ENCODE results near the gene PRKN.
A peak's percentile ranks its signal among the peaks of the same experiment; 100 is the strongest.

The PRKN gene

DNA sequence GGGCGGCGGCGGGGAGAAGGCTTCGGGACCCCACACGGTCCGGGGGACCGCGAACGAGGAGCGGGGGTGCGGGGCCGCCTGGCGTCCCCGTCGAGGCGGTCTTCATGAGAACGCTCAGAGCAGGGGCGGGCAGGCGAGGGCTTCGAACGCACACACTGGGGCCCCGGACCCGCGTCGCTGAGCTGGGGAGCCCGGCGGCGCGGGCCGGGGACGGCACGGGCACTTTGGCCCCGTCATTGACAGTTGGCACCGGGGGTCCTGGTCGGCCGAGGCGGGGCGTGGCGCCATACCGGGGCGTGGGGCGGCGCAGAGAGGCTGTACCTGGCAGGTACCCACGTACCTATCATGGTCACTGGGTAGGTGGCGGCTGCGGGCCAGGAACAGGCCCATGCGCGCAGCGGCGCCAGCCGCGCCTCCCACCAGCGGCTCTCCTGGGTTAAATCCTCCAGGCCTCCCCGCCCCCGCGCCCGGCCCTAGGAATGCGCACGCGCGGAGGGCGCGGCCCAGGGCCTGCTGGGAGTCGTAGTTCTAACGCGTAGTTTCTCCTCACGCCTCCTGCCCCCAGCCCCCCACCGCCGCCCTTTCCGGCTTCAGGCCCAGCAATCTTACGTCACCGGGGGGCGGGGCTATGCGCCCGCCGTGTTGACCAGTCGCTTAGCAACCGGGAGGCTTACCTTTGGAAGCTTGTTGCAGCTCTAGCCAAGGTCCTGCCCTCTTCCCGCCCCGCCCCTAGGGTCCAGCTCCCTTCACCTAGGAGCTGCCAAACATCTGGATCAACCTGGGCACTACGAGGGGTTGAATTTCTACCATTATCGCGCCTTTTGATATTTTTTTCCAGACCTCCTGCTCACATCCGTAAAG is at the start of gene PRKN, which contains the start of gene PACRG:
TSS of gene PRKN (minus strand) at position 445 of the 861 bp plus-strand sequence.
TSS of gene PACRG (plus strand) at position 653 of the 861 bp plus-strand sequence.
- DNase-seq: peak; percentile 99

DNA sequence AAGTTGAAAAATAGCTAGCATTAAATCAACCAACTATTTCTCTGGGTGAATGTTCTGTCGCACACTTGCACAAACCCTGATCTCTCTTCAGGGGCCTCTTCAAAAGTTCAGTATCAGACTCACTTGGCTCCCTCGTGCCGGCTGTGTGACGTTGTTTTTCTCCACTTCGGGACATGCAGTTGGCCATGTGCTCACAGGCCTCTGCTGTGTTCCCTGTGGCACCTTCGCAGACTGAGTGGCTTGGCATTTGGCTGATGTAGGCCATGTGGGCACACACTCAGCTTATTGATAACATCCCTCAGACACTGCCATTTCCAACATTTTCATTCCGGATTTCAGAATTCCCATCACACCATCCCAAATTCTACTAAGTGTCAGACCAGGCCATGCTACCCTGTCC is 49.5 kb upstream of the PRKN start:
- DNase-seq: no peak

DNA sequence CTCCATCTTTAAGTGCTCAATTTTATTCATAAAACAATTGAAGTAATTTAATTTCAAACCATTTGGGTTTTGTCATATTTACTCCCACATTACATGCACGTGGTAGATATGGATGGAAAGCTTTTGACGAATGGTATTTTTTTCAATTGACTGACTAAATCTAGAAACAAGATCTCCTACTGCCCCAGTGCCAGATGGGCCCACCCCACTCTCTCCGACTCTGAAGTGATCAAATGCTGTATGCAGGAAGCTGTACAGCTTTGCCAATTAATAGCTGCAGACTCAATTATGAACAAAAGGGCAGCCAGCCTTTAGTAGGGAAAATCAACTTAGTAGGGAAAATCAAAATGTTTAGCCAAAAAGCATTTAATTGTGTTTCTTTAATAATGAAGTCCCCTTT is 46.4 kb upstream of the PRKN start:
- DNase-seq: no peak

DNA sequence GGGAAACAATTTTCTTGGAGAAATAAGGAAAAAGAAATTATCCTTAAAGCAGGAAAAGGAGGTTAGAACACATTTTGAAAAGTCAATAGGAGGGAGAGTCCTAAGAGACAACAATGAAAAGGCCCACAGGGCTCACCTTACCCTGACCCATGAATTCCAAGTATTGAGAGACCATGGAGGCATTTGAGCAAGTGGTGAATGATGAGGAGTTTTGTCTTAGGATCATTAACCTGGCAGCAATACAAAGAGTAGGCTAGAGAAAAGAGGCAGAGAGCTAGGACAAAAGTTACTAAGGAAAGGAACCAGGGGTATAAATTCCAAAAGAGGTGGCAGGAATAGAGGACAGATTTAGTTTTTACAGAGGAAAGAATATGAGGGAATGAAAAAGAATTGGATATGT is 44.9 kb upstream of the PRKN start:
- no peak for DNase-seq

DNA sequence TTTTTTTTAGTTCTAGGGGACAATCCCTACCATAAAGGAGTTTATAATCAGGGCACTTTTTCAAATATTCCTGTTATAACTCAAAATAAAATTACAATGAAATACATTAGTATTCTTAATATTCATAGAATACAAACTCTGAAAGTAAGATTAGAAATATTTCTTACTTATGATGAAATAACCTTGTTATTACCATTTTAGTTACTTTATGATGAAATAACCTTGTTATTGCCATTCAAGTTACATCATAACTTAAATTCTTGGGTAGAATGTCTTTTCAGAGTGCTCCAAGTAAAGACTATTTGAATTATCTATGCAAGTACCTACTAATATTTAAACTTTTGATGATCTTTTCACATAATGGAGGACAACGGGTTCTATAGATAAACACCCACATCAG is 43.4 kb upstream of the PRKN start:
- no peak for DNase-seq

DNA sequence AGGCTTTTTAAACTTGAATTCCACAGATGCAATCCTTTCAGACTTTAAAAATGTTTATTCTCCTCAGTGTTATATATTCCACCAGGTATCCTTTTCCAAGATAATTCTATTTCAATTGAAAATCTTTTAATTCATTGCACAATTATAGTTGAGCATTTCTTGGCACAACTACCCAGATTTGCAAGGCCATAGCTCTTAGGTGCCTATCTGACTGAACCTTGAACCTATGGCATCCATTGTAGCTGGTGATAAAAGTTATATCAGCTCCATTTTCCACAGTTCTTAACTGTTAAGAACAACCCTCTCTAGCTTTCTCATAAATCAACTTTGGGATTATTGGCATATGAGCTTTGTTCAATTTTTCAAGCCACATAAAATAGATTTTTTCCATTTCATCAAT is 42.6 kb upstream of the PRKN start:
- no peak for DNase-seq

DNA sequence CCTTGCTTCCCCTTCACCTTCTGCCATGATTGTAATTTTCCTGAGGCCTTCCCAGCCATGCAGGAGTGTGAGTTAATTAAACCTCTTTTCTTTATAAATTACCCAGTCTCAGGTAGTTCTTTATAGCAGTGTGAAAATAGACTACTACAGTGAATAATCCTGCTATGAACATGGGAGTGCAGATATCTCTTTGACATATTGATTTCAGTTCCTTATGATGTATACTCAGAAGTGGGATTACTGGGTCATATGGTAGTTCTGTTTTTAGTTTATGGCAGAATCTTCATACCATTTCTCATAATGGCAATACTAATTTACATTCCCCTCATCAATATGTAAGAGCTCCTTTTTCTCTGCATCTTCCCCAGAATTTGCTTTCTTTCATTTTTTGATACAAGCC is 26.2 kb upstream of the PRKN start:
- DNase-seq: no peak

DNA sequence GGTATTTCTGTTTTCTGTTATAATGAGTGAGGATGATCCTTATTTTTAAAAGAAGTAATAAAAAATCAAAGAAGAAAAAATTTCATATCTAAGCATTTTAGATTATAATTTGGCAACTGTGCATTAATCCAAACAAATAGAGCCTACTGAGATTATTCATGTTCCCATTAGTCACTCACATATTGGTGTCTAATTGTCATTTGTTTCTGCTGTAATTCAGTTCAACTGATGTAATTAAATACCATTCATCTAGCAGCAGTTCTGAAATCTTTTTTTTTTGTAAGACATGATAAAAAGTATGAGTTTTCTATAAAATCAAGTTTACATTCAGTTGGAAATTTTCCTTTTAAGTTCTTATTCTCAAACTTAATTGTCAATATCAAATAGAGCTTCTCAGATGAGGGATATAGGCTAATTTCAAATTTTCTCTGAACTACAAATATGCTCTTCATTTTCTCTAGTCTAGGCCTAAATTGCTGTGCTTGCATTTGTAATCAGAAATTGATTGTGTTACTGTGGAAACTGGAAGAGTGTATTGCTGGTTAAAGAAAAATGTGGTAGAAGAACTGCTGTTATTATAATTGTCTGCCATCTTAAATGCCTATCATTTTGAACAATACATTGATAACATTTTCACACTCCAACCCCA is 23.8 kb upstream of the PRKN start:
- no peak for DNase-seq

DNA sequence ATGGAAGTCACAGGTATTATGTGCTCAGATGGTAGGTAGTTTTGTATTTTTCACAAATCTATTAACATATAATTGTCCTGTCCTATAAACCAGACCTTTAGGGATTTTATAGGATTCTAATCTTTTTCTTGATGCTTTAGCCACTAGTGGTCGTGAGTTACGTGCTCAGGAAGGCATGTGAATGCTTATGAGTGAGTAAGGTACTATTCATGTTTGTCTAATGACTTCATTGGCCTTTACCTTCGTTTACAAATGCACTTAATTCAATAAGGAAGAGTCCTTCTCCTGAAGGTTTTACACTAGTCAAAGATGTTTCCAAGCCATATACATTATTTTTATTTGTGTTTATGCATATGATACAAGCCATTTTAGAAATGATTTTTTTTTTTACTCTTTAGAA is 23.2 kb upstream of the PRKN start:
- no peak for DNase-seq

DNA sequence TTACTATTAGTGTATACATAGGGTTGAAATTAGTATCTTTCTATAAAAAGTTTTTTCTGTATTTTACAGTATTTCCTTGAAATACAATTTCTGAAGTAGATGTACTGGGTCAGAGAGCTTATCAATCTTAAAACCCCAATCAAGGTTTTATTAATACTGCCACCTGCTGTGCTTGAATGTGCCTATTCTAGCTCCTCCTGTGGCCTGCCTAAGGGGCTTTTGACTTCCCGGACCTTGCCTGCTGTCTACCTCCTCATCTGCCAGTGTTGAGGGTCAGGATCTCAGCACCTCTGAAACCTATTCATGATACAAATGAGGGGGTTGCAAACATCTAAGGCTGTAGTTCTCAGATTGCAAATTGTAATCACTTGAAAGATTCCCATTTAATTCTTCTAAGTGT is 9.4 kb upstream of the PRKN start:
- no peak for DNase-seq

DNA sequence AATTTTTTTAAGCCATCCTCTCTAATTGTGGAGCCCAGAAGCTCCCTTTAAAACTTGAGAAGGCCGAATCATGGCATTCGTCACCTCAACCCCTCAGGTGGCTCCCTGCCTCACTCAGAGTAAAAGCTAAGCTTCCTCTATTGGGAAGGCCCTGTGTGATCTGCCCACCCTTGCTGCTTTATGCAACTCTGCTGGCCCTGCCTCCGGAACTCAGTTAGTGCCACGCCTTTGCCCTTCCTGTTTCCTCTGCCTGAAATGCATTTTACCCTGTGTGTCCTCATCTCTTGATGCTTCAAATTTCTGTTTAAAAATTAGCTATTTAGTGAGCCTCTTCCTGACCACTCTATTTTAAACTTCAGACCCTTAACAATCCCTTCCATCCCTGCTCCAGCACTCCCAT is 5.9 kb upstream of the PRKN start:
- DNase-seq: no peak

DNA sequence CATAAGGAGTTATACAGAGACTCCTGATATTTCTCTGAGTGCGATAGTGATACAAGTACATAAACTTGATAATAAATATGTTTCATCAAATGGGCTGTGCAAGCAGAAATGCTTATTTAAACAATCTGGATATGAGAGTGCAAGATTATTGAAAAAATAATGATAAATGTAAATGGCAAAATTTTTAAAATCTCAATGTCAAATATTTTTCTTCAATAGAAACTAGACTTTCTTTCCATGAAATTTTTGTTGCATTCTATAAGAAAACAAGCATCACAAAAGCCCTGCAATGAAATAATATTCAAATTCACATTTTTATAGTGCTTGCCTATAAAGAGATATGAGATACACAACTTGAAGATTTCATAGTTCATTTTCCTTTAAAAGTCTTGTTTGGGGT is 2.9 kb upstream of the PRKN start:
- DNase-seq: no peak

DNA sequence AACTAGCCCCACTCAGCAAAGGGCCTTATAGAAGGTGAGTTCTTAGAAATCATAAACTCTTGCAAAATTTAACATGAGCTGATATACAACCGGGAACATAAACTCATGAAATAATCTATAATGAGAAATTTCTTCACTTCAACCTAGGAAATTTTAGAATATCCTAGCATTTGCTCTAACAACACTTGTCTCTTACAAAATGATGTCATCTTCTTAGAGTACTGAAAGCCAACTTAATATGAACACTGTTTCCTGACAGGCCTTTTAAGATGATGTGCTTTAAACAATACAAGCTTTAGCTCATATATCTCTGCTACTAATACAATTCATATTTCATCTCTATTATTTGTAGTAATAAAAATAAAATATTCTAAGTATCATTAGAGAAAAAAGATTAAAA is 1.1 kb upstream of the PRKN start:
- DNase-seq: no peak

DNA sequence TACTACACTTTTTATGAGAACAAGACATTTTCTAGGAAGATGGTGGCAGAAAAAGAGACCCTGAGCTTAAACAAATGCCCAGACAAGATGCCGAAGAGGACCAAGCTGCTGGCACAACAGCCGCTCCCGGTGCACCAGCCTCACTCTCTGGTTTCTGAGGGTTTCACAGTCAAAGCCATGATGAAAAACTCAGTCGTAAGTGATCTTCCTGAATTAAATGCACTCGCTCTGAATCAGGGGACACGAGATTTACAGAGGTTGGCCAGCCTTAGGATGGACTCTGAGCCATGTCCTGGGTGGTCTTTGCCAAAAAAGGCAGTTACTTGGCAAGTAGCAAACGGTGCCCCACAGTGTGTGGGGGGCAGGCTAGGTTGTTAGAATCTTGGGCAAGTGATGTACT is 631 bp upstream of the PRKN start:
- no peak for DNase-seq

DNA sequence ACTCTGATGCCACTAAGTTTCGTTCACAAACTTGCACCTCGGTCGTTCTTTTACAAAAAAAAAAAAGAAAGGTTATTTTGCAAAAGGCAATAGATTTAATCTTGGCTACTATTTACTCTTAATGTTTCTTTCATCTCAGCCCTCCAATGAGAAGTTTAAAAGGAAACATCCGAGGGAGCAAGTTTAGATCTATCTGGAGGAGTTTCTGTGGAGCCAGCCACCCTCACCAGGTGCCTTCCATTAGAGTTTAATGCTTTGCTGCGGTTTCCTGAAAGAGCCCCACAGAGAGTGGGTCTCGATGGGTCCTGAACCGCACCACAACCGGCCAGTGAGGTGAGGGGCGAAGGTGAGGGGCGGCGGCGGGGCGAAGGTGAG is 632 bp downstream of the PRKN start:
- DNase-seq: no peak

DNA sequence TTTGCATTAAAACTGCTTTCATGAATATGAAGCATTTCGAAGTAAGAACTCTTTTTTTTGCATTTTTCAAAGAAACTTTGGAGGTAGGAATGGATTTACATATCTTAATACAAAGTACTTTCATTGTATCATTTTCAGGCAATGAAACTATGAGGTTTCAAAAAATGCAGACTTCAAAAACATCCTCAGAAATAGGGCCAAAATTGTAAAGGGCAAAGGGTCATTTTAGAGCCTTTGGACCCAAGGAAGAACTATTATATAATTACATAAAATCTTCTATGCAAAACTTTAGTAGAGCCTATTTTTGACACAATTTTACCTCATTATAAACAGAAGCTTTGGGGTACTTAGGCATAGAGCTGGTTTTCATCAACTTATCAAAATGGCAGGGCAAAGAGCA is 4.9 kb downstream of the PRKN start:
- DNase-seq: no peak

DNA sequence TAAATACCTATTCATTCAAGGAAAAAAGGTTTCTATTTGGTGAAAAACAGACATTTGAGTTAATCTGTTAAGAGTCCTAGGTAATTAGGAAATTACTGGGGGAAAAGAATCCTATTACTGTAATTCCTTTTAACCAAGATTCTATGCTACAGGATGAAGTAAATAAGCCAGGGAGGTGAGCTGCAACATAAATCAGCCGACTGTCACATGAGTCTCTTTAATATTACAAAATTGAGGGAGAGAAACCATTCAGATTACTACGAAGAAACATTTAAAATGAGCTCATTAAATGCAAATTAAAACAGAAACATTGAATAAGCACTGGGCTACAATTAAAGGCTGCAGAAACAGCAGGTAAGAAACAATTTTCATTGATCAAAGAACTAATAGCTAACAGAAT is 5.3 kb downstream of the PRKN start:
- no peak for DNase-seq

DNA sequence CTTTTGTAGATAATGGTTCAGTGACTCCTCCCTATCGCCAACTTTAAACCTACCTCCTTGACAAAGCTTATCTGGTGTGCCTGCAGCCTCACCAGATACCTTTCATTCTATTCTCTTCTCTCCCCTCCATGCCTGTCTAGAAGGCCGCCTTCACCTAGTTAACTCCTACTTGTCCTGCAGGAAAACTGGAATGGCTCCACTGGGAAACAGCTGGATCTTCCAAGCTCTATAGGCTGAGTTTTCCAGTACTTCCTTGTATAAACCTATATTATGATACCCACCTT is 6.2 kb downstream of the PRKN start:
- DNase-seq: no peak

DNA sequence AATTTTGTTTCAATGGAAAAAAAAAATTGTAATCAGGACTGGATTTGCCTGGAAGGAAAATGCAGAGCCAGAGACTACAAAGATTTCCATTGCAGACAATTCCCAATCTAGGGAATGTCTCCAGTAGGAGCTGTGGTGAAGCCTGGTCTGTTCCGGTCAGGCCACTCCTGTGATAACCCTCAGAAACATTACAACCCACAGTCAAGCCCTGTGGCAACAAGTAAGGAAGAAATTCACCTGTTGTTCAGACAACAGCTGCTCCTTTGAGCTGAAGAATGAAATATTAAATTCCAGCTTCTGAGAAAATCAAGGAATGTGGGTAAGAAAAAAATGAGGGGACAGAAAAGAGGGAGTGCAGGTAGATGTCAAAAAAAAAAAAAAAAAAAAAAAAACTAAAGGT is 8.0 kb downstream of the PRKN start:
- DNase-seq: no peak

DNA sequence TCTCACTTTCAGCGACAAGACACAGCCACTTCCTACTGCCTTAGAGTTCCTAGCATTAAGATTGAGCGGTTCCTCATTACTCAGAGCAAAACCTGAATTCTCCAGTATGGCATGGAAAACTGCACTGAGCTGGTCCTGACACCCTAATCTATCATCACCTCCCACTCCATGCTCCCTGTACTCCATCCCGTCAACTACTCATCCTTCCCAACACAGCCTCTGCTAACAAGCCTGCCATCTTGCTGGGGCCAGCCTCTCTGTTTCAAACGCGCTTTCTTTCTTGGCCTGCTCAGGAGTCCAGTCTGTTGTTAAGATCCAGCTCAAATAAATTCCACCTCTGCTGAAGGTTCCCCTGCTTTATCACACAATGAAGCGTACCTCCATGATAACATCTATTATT is 12.0 kb downstream of the PRKN start:
- no peak for DNase-seq

DNA sequence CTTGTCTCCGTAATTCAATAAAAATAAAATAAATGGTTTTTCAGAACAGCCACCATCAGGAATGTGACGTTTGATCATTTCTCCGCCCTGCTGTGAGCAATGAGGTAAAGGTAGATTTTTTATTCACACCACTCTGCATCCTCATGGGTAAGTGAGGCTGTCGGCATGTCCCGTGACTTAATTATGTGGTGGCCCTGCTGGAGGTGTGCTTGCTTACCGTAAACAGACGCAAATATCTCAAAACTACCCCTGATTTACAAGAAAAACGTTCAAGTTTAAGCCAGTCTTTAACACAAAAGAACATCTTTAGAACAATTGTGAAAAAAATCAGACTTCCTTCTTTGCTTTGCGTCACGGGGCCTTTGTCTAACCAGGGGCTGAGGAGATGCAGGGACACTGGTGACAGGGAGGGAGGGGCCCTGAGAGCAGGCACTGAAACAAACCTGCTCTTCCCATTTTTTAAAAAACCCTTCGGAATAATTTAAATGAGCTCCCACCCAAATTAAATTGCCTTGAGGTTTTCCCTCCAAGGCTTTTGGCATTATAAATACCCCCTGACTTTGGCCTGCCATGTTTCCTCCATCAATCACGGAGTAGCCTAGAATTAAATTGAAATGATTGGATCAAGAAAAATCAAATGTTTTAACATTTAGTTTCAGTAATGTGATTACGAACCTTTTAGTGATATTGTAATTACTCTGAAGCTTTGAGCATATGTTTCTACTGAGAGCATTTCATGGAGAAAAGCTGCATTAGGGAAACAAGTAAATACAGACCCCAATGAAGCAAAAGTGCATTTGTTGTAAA is 13.4 kb downstream of the PRKN start:
- no peak for DNase-seq

DNA sequence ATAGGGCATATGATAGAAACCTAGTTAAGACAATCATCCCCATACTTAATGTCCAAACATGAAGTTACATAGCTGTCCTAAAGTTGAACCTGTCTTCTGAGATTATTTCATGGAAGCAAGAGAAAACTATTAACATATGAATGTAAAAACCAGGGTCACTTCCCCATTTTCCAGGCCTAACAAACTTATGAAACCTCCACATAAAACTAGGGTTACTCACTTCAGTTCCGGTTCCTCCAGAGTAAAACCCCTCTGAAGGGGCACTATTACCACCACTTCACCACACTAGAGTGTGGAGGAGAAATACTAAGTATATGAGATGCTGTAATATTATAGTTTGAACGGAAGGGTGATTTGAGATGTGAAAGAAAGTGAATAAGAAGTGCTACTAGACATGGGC is 14.9 kb downstream of the PRKN start:
- no peak for DNase-seq

DNA sequence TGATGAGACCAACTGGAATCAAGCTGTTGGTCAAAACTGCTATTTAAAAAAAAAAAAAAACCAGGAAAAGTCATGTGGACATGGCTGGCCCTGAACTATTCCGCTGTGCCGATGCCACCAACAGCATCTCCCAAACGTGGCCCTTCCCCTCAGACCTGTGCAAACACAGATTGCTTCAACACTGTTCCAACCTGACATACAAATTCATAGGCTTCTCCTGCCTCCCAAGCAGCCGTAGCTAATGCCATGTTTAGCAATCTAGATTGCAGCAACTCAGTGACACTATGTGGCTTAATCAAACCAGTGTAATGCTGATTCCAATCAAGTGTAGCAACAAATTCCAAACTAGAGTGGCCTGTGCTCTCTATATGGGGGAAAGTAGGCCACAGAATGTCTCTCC is 16.2 kb downstream of the PRKN start:
- DNase-seq: no peak

DNA sequence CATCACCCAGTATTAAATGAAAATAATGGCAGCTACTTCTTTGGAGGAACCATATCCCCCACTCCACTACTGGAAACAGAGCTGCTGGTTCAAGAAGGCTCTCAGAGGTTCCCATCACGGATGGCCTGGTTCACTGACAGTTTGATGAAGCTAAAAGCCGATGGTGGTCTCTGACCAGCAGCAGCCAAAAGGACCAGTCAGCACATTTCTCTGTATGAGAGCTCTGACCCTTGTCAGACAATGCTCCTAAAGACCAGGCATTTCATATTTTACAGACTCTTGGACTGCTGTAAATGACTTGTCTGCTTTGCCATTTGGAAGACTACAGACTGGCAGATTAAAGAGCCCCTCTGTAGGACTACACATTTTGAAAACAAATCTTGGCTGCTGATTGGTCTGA is 16.6 kb downstream of the PRKN start:
- DNase-seq: no peak

Data from right forelimb (tissue), 1 donor.